GM20000 (cell line): ENCODE data around the gene ABR.

Experiments
- DNase-seq: peaks from one replicate; pipeline ENCODE4 v3.0.0; 2012; ENCODE audit warnings: low spot score
- TF ChIP-seq, protein P1 (sequence below): IDR thresholded peaks from 2 replicates; pipeline ENCODE4 v1.5.1; 2012; ENCODE audit warnings: mild to moderate bottlenecking, control low read depth; ENCODE audit errors: extremely low read depth, missing control alignments

ABR gene

DNA sequence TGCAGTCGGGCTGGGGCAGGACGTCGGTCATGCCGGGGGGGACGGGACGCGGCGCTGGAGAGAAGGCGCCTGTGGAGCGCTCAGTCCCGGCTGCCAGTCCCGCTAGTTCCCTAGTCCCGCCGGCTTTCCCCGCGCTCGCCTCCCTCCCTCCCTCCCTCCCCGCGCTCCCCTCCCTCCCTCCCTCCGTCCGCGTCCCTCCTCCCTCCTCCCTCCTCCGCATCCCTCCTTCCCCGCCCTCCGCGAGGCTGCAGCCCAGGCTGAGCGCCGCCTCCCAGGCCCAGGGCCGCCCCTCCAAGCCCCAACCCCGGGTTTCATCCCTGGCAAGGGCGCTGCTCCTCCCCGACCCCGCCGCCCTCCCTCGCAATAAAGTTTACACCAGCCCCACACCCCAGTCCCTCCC is 148.1 kb downstream of the ABR start:
- TF ChIP-seq, protein P1, sequence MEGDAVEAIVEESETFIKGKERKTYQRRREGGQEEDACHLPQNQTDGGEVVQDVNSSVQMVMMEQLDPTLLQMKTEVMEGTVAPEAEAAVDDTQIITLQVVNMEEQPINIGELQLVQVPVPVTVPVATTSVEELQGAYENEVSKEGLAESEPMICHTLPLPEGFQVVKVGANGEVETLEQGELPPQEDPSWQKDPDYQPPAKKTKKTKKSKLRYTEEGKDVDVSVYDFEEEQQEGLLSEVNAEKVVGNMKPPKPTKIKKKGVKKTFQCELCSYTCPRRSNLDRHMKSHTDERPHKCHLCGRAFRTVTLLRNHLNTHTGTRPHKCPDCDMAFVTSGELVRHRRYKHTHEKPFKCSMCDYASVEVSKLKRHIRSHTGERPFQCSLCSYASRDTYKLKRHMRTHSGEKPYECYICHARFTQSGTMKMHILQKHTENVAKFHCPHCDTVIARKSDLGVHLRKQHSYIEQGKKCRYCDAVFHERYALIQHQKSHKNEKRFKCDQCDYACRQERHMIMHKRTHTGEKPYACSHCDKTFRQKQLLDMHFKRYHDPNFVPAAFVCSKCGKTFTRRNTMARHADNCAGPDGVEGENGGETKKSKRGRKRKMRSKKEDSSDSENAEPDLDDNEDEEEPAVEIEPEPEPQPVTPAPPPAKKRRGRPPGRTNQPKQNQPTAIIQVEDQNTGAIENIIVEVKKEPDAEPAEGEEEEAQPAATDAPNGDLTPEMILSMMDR: no peak
- DNase-seq: no peak

DNA sequence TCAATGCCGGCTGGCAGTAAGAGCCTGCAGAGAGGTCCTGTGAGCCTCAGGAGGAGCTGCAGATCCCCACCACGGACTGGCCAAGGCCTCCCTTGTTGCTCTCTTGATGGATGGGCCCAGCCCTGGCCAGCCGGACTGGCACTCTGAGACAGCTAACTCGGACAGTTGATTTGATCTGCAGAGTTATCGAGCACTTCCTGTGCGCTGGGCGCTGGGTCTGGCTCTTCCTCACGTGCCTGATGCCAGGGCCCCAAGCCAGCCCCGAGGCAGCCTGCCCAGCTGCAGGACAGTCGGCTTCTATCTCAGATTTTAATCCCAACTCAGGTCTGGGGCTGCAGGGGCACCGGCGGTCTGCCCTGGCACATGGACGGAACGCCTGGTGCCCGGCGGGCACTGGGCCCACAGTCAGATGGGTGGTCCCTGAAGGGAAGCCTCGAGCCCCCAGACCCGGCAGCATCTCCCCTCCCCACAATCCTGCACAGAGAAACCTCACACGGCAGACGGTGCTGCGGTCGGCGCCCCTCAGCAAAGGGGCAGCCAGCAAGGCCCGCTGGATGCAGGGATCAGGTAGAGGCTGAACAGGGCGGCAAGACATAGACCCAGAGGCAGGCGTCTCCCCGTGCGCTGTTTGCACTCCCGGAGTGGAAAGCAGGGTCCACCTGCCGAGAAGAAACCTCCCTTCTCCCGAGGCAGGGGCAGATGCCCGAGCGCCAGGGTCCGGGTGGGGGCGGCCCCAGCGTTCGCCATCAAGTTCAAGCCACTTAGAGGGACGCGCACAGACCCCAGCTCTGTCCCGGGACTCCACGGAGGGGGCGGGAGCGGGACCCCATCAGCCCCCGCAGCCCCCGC is 148.9 kb downstream of the ABR start:
- DNase-seq: no peak
- TF ChIP-seq, protein P1: no peak

DNA sequence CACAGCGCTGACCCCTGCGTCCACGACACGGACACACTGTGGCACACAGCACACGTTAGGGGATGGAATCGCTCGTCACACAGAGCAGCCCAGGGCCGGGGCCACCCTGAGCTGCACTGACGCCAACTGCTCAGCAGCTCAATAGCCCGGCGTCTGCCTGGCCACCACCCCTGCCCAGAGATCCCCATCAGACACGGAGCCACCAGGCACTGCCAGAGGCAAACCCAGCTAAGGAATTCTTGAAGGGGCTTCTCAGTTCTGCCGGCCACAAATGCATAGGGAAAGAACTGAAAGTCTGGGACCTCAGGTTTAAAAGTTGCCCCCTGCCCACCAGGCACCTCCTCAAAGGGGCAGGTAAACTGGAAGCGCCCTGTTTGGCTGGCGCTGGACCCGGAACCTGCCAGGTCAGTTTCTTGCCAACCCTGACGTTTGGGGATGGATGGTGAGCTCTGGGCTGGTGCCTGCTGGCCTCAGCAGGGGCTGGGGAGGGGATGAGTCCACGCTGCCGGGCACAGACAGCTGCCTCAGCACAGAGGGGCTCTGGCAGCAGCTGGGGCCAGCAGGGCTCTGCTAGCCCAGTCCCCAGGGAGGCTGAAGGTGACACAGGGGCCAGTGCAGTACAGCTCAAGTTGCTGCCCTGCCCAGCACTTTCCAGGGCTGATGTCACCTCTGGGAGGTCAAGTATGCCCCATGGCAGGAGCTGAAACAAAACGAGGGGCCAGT is 149.7 kb downstream of the ABR start:
- DNase-seq: no peak
- TF ChIP-seq, protein P1: no peak

DNA sequence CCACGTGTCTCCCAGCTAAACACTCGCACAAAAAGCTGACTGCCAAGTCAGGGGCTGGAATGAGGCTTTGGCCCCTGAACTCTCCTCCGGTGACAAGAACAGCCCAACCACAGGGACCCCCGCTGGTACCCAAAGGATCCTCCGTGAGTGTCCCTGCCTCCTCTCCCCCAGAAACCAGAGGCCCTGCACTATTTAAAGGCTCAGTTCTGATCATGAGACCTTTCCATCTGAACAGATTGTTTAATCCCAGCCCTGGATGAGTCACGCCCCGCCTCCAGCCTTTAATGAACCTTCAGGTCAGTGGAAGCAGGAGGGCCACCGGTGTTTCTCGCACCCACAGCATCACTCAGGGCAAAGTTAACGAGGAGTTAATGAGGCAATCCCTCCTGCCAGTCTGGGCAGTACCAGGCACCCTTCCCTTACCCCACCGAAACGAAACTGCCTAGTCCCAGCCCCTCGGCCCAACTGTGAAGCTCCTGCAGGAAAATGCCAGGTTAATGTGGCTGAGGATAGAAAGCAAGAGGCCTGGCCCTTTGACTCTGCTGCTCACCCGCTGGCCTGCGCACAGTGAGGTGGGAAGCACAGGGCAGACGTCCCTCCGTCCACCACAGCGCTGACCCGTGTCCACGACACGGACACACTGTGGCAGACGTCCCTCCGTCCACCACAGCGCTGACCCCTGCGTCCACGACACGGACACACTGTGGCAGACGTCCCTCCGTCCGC is 150.4 kb downstream of the ABR start:
- TF ChIP-seq, protein P1: no peak

DNA sequence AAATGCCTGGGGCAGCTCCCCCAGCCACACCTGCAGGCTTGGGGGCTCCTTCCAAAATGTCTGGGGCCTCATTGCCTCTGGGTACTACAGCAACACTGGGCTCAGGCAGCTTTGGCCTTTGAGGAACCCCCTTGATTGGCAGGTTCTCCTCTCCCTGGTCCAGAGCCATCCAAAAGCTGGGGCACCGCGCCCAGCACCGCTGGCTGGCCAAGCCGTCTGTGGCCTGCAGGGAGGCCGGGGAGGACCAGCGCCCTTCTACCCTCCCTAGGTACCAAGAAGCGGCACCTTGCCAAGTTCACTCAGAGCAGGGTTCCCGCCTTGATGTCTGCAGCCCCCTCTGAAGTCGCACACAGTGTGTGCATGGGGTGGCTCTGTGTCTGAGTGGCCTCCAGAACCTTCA is 152.7 kb downstream of the ABR start:
- TF ChIP-seq, protein P1: no peak
- DNase-seq: no peak

More for the DNA sequence above, 150.4 kb downstream of the ABR start:
- DNase-seq: no peak

DNA sequence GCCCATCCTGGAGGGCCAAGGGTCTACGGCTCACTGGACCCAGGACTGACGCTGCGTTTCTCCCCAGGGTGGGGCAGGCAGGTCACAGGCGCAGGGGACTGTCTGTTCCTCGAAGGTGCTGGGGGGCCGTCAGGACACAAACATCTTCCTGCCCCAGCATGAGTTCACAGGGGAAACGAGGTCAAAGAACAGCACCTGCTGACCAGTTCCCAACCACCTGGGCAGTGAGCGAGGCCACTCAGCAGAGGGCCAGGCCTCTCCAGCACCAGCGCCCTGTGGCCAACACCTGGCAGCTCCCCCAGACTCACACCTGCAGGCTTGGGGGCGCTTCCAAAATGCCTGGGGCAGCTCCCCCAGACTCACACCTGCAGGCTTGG is 153.2 kb downstream of the ABR start:
- DNase-seq: no peak
- TF ChIP-seq, protein P1: no peak
